ENCODE measurements around the gene MEGF6. TPM values are rescaled to one million over a fixed set of nuclear protein-coding genes. Genes with fewer than 3 reads are reported as not detected.
A peak's percentile ranks its signal among the peaks of the same experiment; 100 is the strongest.

Gene MEGF6
- total and polyA plus RNA-seq, 2 of the 8 experiments (the other 6 are each of a cell fraction or from before 2014, with no cell fraction given): 4.1 to 14.8 TPM

DNA sequence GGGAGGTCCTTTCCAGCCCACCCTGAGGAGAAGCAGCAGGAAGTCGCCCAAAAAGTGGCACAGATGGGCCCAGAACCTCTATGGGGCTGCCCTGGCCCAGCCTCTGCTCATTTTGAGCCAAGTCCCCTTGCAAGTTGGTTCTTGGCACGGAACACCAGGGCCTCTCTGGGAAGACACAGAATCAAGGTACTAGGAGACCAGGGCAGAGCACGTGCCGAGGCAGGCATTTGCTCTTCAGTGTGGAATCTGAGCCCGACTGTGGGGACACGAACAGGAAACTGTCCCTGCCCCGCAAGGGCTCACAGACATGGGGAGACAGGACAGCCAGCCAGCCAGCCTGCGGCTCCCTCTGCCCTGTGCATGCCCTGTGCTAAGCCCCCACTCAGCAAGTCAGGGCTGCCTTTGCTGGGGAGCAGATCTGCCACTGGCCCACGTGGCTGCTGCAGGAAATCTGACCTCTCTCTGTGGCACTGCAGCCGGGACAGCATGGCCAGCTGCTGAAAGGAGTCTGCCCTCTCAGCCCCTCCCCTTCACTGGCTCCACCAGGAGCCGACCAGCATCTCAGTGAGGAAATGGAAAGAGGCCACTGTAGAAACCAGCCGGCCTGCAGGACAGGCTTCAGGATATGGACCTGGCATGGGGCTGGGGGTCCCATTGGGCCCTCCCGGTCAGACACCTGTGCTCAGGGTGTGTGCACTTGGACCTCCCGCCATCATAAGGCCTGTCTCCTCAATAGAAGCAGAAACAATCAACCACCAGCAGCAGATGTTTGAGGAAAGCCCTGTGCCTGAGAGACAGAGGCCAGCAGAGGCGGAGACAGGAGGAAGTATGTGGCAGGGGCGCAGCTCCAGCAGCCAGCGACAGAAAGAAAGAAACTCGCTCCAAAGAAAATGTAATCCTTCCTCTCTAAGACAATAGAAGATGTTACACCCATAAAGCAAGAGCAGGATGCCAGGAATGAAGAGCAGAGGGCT, 153.1 kb downstream of the MEGF6 start:
- Histone ChIP-seq H3K4me3 (ENCODE audit: extremely low read depth in 1 of 4, insufficient read depth in 2 of 4, low read depth in 3 of 4, low read length in 4 of 4) (no peak overlapping the region), H3K27me3 (replicated peaks in 1 of 4; ENCODE audit: control insufficient read depth in 3 of 4, extremely low read depth in 1 of 4, insufficient read depth in 3 of 4, low read length in 3 of 4) (no peaks in the 10 kb centered on the region), H4K5ac (ENCODE audit: insufficient read length, low read depth, low read length) (no peak overlapping the region), H2BK15ac (ENCODE audit: low read length) (no peak overlapping the region), H3K36me3 (ENCODE audit: control insufficient read depth in 2 of 4, insufficient read depth in 4 of 4, low read length in 3 of 4) (no peaks in the 10 kb centered on the region), H3K27ac (ENCODE audit: low read depth, low read length) (no peak overlapping the region), H4K91ac (replicated peaks; ENCODE audit: insufficient read length, low read length) (no peak overlapping the region), H2AFZ (ENCODE audit: low read length) (no peak overlapping the region), H3K14ac (ENCODE audit: insufficient read length) (no peak overlapping the region), H2AK5ac (ENCODE audit: low read depth, low read length) (no peak overlapping the region), H3K9ac (replicated peaks in 1 of 4; ENCODE audit: extremely low read depth in 1 of 4, low read depth in 3 of 4, low read length in 3 of 4) (no peak overlapping the region), H3K4me1 (replicated peaks in 1 of 4; ENCODE audit: control insufficient read depth in 3 of 4, insufficient read depth in 4 of 4, low read length in 3 of 4) (peaks cover 0 to 19% (median 16%) of the 10 kb centered on the region in 4 experiments; a peak in 6 of 7 replicates), H3K79me2 (ENCODE audit: control insufficient read depth in 1 of 2, insufficient read depth in 2 of 2, low read length in 2 of 2) (peaks cover 0 to 13% of the 10 kb centered on the region in 2 experiments; a peak in 1 of 4 replicates), H3K23ac (ENCODE audit: insufficient read length) (no peak overlapping the region), H2BK12ac (ENCODE audit: low read depth, low read length) (peak overlapping the region; percentile 68; the same call in 1 of the 2 replicates), H4K8ac (ENCODE audit: extremely low read depth, insufficient read depth, low read length) (no peak overlapping the region), H2BK5ac (ENCODE audit: low read depth, low read length) (peak overlapping the region; percentile 49; the same call in 1 of the 2 replicates), H3K18ac (ENCODE audit: extremely low read depth, low read length) (no peak overlapping the region), H3K56ac (replicated peaks; ENCODE audit: insufficient read length, low read depth, low read length) (no peak overlapping the region), H3K79me1 (ENCODE audit: low read depth, low read length) (peaks cover 5% of the 10 kb centered on the region; the same call in 1 of the 2 replicates), H4K20me1 (replicated peaks in 1 of 2; ENCODE audit: control insufficient read depth in 1 of 2, insufficient read depth in 2 of 2, low read length in 2 of 2) (peaks cover 3 to 15% of the 10 kb centered on the region in 2 experiments), H3K23me2 (ENCODE audit: low read depth, low read length) (peaks cover 3% of the 10 kb centered on the region; the same call in 1 of the 2 replicates), H2BK120ac (replicated peaks; ENCODE audit: low read depth, low read length) (no peak overlapping the region), H3K9me3 (ENCODE audit: insufficient read depth in 2 of 2, low read depth in 1 of 2, low read length in 1 of 2) (no peaks in the 10 kb centered on the region), H2BK20ac (ENCODE audit: low read length) (no peak overlapping the region), H3K4me2 (ENCODE audit: insufficient read depth in 1 of 2, low read depth in 2 of 2, low read length in 2 of 2) (no peak overlapping the region), H3K4ac (replicated peaks; ENCODE audit: insufficient read length, low read depth, low read length) (no peak overlapping the region)
- 86% methylated on average over 18 of the region's 18 CpGs; no CpG with 5 or more reads in 1 of the 2 experiments for WGBS, 2 experiments (ENCODE audit: extremely low coverage in 1 of 2, insufficient coverage in 1 of 2, insufficient read length in 1 of 2, insufficient replicate concordance in 2 of 2, low coverage in 1 of 2, low lambda C conversion rate in 2 of 2, missing lambda C conversion rate in 1 of 2)
- ChIA-PET POLR2A (ENCODE audit: partially characterized antibody) (interaction anchor here (0.9 to 1.9 kb wide), 4 partner anchors 11 to 24 kb away, joined by 3 to 4 read pairs (median 4); no protein-coding TSS in a partner anchor), CTCF (ENCODE audit: partially characterized antibody) (interaction anchor here (0.6 to 1.9 kb wide), 4 partner anchors 13 to 263 kb away, joined by 3 to 6 read pairs (median 3); no protein-coding TSS in a partner anchor)
- TF ChIP-seq POU5F1 (IDR thresholded peaks at IDR 0.05; ENCODE audit: low read depth, low read length): no peak
- TF ChIP-seq GABPA (IDR thresholded peaks at IDR 0.05; ENCODE audit: borderline replicate concordance, insufficient read depth, low read length): no peak
- no peak for TF ChIP-seq CBX8 (IDR thresholded peaks at IDR 0.05; ENCODE audit: borderline replicate concordance, low read depth, low read length)
- no peak for TF ChIP-seq SRF (IDR thresholded peaks at IDR 0.05; ENCODE audit: low read depth, low read length)
- TF ChIP-seq TCF12 (IDR thresholded peaks at IDR 0.05; ENCODE audit: low read depth, low read length): no peak
- FAIRE-seq: no peak
- DNase-seq (ENCODE audit: low read depth in 1 of 2, low spot score in 2 of 2): no peak

Data from H1 (cell line).